ENCODE data around the gene PCYT1B. TPM values are rescaled to one million over a fixed set of nuclear protein-coding genes. Genes with fewer than 3 reads are reported as not detected.
"Not testable (repeated sequence)": the region's sequence is repeated elsewhere in the genome, so short reads cannot be mapped to it uniquely, and the experiment has no call there.

The PCYT1B gene
- total RNA-seq, 1 donor from 2014 or later = 0.12 TPM

- DNase-seq (ENCODE audit: low read depth) = no peak
- H3K4me3 ChIP-seq (ENCODE audit: low read depth, low read length) = no peak overlapping the region
- TF ChIP-seq, protein P1, sequence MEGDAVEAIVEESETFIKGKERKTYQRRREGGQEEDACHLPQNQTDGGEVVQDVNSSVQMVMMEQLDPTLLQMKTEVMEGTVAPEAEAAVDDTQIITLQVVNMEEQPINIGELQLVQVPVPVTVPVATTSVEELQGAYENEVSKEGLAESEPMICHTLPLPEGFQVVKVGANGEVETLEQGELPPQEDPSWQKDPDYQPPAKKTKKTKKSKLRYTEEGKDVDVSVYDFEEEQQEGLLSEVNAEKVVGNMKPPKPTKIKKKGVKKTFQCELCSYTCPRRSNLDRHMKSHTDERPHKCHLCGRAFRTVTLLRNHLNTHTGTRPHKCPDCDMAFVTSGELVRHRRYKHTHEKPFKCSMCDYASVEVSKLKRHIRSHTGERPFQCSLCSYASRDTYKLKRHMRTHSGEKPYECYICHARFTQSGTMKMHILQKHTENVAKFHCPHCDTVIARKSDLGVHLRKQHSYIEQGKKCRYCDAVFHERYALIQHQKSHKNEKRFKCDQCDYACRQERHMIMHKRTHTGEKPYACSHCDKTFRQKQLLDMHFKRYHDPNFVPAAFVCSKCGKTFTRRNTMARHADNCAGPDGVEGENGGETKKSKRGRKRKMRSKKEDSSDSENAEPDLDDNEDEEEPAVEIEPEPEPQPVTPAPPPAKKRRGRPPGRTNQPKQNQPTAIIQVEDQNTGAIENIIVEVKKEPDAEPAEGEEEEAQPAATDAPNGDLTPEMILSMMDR (conservative IDR thresholded peaks at IDR 0.05; ENCODE audit: low read depth, low read length) = no peak
Measured at GRCh38 chrX:24607616-24608015, 39.5 kb downstream of the PCYT1B start.

DNA sequence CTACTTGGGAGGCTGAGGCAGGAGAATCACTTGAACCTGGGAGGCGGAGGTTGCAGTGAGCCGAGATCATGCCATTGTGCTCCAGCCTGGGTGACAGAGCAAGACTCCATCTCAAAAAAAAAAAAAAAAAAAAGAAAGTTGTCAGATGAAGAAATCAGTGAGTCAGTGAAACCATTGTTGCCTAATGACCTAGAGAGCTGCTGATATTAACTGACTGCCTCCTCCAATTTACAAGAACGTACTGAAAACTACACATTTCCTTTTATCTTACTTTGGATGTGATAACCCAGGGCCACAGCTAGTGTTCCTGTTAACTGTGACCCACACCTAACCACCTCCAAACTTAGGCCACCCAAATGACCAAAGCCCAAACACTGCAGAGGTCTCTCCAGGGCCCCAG lies 41.2 kb downstream of the PCYT1B start:
- DNase-seq (ENCODE audit: low read depth); H3K4me3 ChIP-seq (ENCODE audit: low read depth, low read length): not testable (repeated sequence)

DNA sequence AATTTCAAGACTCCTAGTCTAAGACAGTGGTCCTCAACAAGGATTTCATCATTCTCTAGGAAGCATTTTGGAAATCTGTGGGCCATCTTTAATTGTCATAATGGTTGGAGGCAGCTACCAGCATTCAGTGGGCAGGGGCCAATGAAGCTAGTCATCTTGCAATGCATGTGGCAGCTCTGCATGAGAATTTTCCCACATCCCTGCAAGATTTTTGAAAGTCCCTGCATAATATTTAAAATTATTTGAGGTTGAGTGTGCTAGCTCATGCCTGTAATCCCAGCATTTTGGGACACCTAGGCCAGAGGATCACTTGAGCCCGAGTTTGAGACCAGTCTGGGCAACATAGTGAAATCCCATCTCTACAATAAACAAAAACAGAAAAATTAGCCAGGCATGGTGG lies 44.0 kb downstream of the PCYT1B start:
- no peak overlapping the region for H3K4me3 ChIP-seq (ENCODE audit: low read depth, low read length)
- TF ChIP-seq, protein P1 (conservative IDR thresholded peaks at IDR 0.05; ENCODE audit: low read depth, low read length) = no peak
- DNase-seq (ENCODE audit: low read depth) = no peak

- no peak overlapping the region for H3K4me3 ChIP-seq (ENCODE audit: low read depth, low read length)
- DNase-seq (ENCODE audit: low read depth) = no peak
- TF ChIP-seq, protein P1 (conservative IDR thresholded peaks at IDR 0.05; ENCODE audit: low read depth, low read length) = no peak
Measured at GRCh38 chrX:24601858-24602257, 45.3 kb downstream of the PCYT1B start.

- DNase-seq (ENCODE audit: low read depth) = no peak
- no peak overlapping the region for H3K4me3 ChIP-seq (ENCODE audit: low read depth, low read length)
- TF ChIP-seq, protein P1 (conservative IDR thresholded peaks at IDR 0.05; ENCODE audit: low read depth, low read length) = no peak
Measured at GRCh38 chrX:24594501-24594900, 52.6 kb downstream of the PCYT1B start.

GRCh38 chrX:24590111-24590510 lies 57.0 kb downstream of the PCYT1B start:
- H3K4me3 ChIP-seq (ENCODE audit: low read depth, low read length) = no peak overlapping the region
- TF ChIP-seq, protein P1 (conservative IDR thresholded peaks at IDR 0.05; ENCODE audit: low read depth, low read length) = no peak
- no peak for DNase-seq (ENCODE audit: low read depth)

GRCh38 chrX:24577091-24577490 lies 70.1 kb downstream of the PCYT1B start:
- TF ChIP-seq, protein P1 (conservative IDR thresholded peaks at IDR 0.05; ENCODE audit: low read depth, low read length) = no peak
- no peak overlapping the region for H3K4me3 ChIP-seq (ENCODE audit: low read depth, low read length)
- no peak for DNase-seq (ENCODE audit: low read depth)

DNA sequence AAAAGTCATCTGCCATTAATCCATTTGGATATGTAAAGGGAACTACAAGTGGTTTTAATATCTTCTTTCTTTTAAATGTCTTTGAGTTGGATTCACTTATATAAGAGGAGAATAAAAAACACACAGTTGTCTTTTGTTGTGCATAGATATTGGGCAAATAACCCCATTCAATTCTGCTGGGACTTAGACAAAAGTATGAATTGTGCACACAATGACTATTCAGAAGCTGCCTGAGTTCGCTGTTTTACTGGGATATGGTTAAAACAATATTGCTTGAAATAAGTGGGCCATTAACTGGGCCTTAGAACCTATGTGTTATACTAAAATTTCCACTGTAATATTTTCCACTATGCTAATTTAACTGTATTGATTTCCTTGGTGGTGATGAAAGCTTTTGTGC lies 71.7 kb downstream of the PCYT1B start:
- DNase-seq (ENCODE audit: low read depth) = no peak
- no peak overlapping the region for H3K4me3 ChIP-seq (ENCODE audit: low read depth, low read length)
- TF ChIP-seq, protein P1 (conservative IDR thresholded peaks at IDR 0.05; ENCODE audit: low read depth, low read length) = no peak

Data from epithelial cell of proximal tubule (primary cell).